ENCODE results near the gene TMEM176B. TPM values are rescaled to one million over a fixed set of nuclear protein-coding genes. Genes with fewer than 3 reads are reported as not detected.

TMEM176B gene
- total and polyA plus RNA-seq, 5 donors, result 101 to 344 (median 158) TPM

DNA sequence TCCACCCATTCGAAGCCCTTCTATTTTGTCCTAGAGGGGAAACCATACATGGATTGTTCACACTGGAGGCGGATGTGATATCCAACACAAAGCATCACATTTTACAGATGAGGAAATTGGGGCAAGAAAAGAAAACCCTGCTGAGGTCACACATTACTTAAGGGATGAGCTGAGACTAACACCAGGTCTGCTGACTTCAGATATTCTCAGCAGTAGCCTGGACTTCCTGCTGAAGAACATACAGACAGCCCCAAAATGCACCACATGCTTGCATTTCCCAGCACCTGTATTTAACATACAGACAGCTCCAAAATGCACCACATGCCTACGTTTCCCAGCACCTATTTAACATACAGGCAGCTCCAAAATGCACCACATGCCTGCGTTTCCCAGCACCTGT is 51.8 kb downstream of the TMEM176B start:
- 79% methylated on average over 4 of the region's 4 CpGs for WGBS
- intact Hi-C loops (cut with DNase I), result no loop called here
- H3K27ac ChIP-seq (ENCODE audit: low read length), result no peak overlapping the region

DNA sequence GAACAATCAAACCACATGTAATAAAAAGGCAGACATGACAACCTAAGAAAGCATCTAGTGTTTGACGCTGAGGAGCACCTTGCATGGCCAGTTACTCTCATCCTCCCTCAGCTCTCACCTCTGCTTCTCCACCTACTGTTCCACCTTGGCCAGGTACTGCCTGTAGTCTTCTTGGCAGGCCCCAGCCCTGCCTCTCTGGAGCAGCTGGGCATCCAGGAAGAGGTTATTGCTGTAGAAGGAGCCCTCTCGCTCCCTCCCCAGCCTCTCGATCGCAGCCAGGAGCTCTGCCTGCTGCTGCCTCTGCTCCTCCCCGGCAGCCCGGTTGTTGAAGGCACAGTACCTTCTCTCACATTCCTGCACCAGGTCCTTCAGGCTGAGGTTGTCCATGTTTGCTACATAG is 53.2 kb downstream of the TMEM176B start:
- H3K27ac ChIP-seq (ENCODE audit: low read length), result no peak overlapping the region
- H3K27me3 ChIP-seq (ENCODE audit: control insufficient read depth, insufficient read depth), result no peaks in the 10 kb centered on the region
- H3K9me3 ChIP-seq (ENCODE audit: control insufficient read depth, low read length), result no peaks in the 10 kb centered on the region
- H3K4me3 ChIP-seq (ENCODE audit: low read length), result no peak overlapping the region
- ATAC-seq (no peak), DNase-seq (no peak)
- intact Hi-C loops (cut with DNase I), result no loop called here
- H3K4me1 ChIP-seq (ENCODE audit: control insufficient read depth, insufficient read depth, low read length), result peaks cover 7% of the 10 kb centered on the region
- WGBS, result 84% methylated on average over 6 of the region's 6 CpGs

More for the DNA sequence above, 51.8 kb downstream of the TMEM176B start:
- Histone ChIP-seq H3K9me3 (ENCODE audit: control insufficient read depth, low read length) (no peaks in the 10 kb centered on the region), H3K27me3 (ENCODE audit: control insufficient read depth, insufficient read depth) (no peaks in the 10 kb centered on the region), H3K4me1 (ENCODE audit: control insufficient read depth, insufficient read depth, low read length) (peaks cover 3% of the 10 kb centered on the region), H3K4me3 (ENCODE audit: low read length) (no peak overlapping the region)
- DNase-seq (no peak), ATAC-seq (no peak)

DNA sequence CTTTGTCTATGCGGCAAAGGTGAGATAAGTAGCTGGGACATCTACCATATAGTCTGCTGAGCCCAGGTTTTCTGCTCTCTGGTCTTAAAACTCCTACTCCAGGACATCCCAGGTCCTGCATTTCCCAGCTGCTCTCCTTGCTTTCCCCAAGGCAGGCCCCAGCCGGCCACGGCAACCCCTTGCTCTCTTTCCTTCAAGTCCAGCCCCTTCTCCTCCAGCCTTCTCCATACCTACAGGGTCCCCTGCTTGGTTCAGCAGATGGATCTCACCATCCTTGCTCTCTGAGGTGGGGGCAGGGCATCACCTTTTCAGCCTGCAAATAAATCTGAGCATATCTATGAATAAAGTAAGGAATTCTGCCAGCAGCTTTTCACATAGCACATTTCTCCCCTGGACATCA is 54.3 kb downstream of the TMEM176B start:
- no peak overlapping the region for H3K27ac ChIP-seq (ENCODE audit: low read length)
- ATAC-seq (no peak), DNase-seq (no peak)
- H3K27me3 ChIP-seq (ENCODE audit: control insufficient read depth, insufficient read depth), result no peaks in the 10 kb centered on the region
- no peaks in the 10 kb centered on the region for H3K9me3 ChIP-seq (ENCODE audit: control insufficient read depth, low read length)
- no peak overlapping the region for H3K4me3 ChIP-seq (ENCODE audit: low read length)
- intact Hi-C loops (cut with DNase I), result no loop called here
- H3K4me1 ChIP-seq (ENCODE audit: control insufficient read depth, insufficient read depth, low read length), result peaks cover 7% of the 10 kb centered on the region
- WGBS, result 47% methylated on average over 3 of the region's 3 CpGs

DNA sequence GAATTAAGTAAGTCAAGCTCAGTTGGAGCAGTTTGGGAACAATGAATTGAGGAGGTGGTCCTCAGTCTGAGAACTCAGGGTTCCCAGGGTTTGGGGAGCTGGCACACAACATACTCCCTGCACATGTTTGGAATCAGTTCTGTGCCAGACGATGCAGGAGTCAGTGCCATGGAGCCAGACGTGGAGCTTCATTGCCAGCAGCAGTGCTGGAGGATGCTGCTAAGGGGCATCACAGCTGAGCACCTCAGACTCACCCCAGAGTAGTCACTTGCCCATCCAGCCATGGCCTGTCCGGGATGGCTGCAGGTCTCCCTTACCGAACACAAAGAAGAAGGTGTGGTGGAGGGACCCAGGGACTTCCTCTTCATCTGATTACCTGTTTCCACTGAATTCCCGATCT is 55.1 kb downstream of the TMEM176B start:
- 66% methylated on average over 5 of the region's 5 CpGs for WGBS
- Histone ChIP-seq H3K4me3 (ENCODE audit: low read length) (no peak overlapping the region), H3K27me3 (ENCODE audit: control insufficient read depth, insufficient read depth) (no peaks in the 10 kb centered on the region), H3K27ac (ENCODE audit: low read length) (no peak overlapping the region), H3K9me3 (ENCODE audit: control insufficient read depth, low read length) (no peaks in the 10 kb centered on the region), H3K4me1 (ENCODE audit: control insufficient read depth, insufficient read depth, low read length) (peaks cover 7% of the 10 kb centered on the region)
- ATAC-seq, result no peak
- intact Hi-C loops (cut with DNase I), result no loop called here
- DNase-seq, result no peak

DNA sequence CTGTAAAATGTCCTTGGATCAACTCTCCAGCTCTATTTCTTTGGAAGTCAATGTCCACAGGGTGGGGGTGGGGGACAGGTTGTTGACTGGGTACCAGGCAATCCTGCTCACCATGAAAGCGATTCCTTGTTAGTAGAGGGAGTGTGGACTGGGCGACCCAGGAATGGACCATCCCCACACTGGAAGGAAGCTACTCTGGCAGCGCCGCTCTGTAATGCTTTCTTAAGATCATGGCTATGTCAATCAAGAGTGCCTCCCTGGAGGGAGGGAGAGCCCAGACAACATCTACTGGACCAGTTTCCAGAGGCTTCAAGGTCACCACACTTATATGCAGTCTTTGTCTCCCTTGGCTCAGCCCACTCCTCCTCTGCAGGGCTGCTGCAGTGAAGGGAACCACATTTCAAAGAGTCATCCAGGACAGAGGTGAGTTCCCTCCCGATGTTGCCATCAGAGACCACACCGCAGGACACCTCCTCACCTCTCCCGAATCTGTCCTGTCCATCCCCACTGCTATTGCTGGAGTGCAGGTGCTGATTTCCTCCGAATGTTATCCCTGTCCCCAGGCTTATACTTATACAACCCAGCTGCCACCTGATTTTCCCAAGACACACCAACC is 56.0 kb downstream of the TMEM176B start:
- Histone ChIP-seq H3K27me3 (ENCODE audit: control insufficient read depth, insufficient read depth) (no peaks in the 10 kb centered on the region), H3K27ac (ENCODE audit: low read length) (no peak overlapping the region), H3K4me1 (ENCODE audit: control insufficient read depth, insufficient read depth, low read length) (peaks cover 7% of the 10 kb centered on the region), H3K4me3 (ENCODE audit: low read length) (no peak overlapping the region), H3K9me3 (ENCODE audit: control insufficient read depth, low read length) (no peaks in the 10 kb centered on the region)
- 80% methylated on average over 8 of the region's 8 CpGs for WGBS
- DNase-seq, result no peak
- peak in 1 of 2 donors; percentile 7 for ATAC-seq
- intact Hi-C loops (cut with DNase I), result no loop called here

DNA sequence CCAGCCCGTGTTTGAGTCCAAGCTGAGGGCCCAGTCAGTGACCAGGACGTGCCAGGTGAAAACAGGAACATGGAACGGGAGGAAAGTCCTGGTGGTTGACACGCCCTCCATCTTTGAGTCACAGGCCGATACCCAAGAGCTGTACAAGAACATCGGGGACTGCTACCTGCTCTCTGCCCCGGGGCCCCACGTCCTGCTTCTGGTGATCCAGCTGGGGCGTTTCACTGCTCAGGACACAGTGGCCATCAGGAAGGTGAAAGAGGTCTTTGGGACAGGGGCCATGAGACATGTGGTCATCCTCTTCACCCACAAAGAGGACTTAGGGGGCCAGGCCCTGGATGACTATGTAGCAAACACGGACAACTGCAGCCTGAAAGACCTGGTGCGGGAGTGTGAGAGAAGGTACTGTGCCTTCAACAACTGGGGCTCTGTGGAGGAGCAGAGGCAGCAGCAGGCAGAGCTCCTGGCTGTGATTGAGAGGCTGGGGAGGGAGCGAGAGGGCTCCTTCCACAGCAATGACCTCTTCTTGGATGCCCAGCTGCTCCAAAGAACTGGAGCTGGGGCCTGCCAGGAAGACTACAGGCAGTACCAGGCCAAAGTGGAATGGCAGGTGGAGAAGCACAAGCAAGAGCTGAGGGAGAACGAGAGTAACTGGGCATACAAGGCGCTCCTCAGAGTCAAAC is 57.7 kb downstream of the TMEM176B start:
- DNase-seq (no peak), ATAC-seq (no peak)
- no peaks in the 10 kb centered on the region for H3K27me3 ChIP-seq (ENCODE audit: control insufficient read depth, insufficient read depth)
- H3K4me3 ChIP-seq (ENCODE audit: low read length), result no peak overlapping the region
- intact Hi-C loops (cut with DNase I), result no loop called here
- H3K4me1 ChIP-seq (ENCODE audit: control insufficient read depth, insufficient read depth, low read length), result peaks cover 7% of the 10 kb centered on the region
- no peak overlapping the region for H3K27ac ChIP-seq (ENCODE audit: low read length)
- H3K9me3 ChIP-seq (ENCODE audit: control insufficient read depth, low read length), result no peaks in the 10 kb centered on the region
- 87% methylated on average over 14 of the region's 14 CpGs for WGBS

Other genes starting within 250 kb of the TMEM176B start
- gene GIMAP4, start 233.0 kb downstream of the TMEM176B start, total RNA-seq, result 10 to 100 TPM; 20.2 to 44.8 (median 24.8) TPM
- 31.3 TPM for gene GIMAP4, start 233.0 kb downstream of the TMEM176B start, polyA plus RNA-seq
- 10 to 100 TPM; 22.1 to 29.1 (median 22.9) TPM for gene GIMAP6, start 168.0 kb downstream of the TMEM176B start, total RNA-seq
- gene GIMAP6, start 168.0 kb downstream of the TMEM176B start, polyA plus RNA-seq, result 14.6 TPM
- 1 to 10 TPM; 4.5 to 8.3 (median 6.5) TPM for gene GIMAP2, start 114.7 kb downstream of the TMEM176B start, total RNA-seq
- gene GIMAP2, start 114.7 kb downstream of the TMEM176B start, polyA plus RNA-seq, result 4.1 TPM
- gene GIMAP1, start 83.8 kb downstream of the TMEM176B start, total RNA-seq, result 1 to 10 TPM; 3.3 to 6.7 (median 4.5) TPM
- 7.8 TPM for gene GIMAP1, start 83.8 kb downstream of the TMEM176B start, polyA plus RNA-seq
- 10 to 100 TPM in 3 of 4 donors, 1 to 10 TPM in 1; 9.3 to 24.2 (median 11.1) TPM for gene GIMAP5, start 62.9 kb downstream of the TMEM176B start, total RNA-seq
- gene GIMAP5, start 62.9 kb downstream of the TMEM176B start, polyA plus RNA-seq, result 22.3 TPM
- gene TMEM176A, start 405 bp upstream of the TMEM176B start, total RNA-seq, result 100 to 1,000 TPM in 2 of 4 donors, 10 to 100 TPM in 2; 50.8 to 167 (median 126) TPM
- gene TMEM176A, start 405 bp upstream of the TMEM176B start, polyA plus RNA-seq, result 51.6 TPM
- gene AOC1, start 52.2 kb upstream of the TMEM176B start, total RNA-seq, result under 1 TPM in 2 of 4 donors, not detected in 2; 0.17 to 0.40 TPM
- not detected for gene AOC1, start 52.2 kb upstream of the TMEM176B start, polyA plus RNA-seq
- 100 to 1,000 TPM; 113 to 163 (median 126) TPM for gene KCNH2, start 178.0 kb upstream of the TMEM176B start, total RNA-seq
- gene KCNH2, start 178.0 kb upstream of the TMEM176B start, polyA plus RNA-seq, result 132 TPM
- 10 to 100 TPM; 20.5 to 80.4 (median 24.7) TPM for gene NOS3, start 190.7 kb upstream of the TMEM176B start, total RNA-seq
- 13.5 TPM for gene NOS3, start 190.7 kb upstream of the TMEM176B start, polyA plus RNA-seq
- gene ATG9B, start 224.1 kb upstream of the TMEM176B start, total RNA-seq, result under 1 TPM in 2 of 4 donors, not detected in 2; 0.18 to 0.23 TPM
- gene ATG9B, start 224.1 kb upstream of the TMEM176B start, polyA plus RNA-seq, result 0.43 TPM
- 10 to 100 TPM; 20.9 to 24.5 (median 23.4) TPM for gene ABCB8, start 228.1 kb upstream of the TMEM176B start, total RNA-seq
- gene ABCB8, start 228.1 kb upstream of the TMEM176B start, polyA plus RNA-seq, result 19.6 TPM
- gene ASIC3, start 248.2 kb upstream of the TMEM176B start, total RNA-seq, result 1 to 10 TPM; 4.0 to 6.5 (median 5.0) TPM
- gene ASIC3, start 248.2 kb upstream of the TMEM176B start, polyA plus RNA-seq, result 5.3 TPM

Measured in right cardiac atrium (tissue), 5 donors.